Diencephalon (tissue), 1 donor: ENCODE results near the gene APELA. TPM values are rescaled to one million over a fixed set of nuclear protein-coding genes. Genes with fewer than 3 reads are reported as not detected.

Source experiments
- total RNA-seq: library from RNA; depleted of rRNA; stranded (reverse); fragments of >200 nt; gene quantifications from one replicate; pipeline ENCODE4 v1.2.3, GENCODE V29; 2014

The APELA gene, protein sequence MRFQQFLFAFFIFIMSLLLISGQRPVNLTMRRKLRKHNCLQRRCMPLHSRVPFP
- total RNA-seq = not detected

DNA sequence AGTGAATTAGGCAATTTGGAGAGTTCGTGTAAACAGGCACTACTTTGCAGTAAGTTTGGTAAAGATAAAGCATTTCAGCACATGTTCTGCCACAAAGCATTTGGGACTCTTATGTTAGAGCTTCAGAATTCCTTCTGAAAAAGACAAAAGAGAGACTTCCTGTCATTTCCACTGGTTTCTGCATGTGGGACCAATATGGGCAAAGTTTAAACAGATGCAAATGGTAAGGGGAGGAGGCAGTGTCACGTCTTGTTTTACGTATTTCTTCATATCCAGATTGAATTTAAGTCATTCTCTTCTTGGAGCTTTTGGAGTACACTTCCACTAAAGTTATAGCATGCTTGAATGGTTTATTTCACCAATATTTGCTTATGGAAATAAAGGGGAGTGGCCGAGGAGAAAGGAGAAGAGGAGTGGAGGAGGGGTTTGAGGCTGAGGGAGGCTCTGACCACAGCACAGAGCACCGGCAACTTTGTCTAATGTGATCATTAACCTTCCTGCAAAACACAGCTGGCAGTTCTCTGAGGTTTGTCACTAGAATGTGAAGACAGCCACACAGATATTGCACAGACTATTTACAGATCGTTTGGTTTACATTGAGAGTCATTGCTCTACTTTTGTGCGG is at the start of gene APELA:
APELA (plus strand) TSS at position 479 of the 625 bp plus-strand sequence. CDS start 154 bp downstream, outside the sequence.

Other genes with a start within 250 kb of the APELA start
- not detected for gene SMIM31, start 123.0 kb upstream of the APELA start, total RNA-seq
- 3.2 TPM for gene TRIM61, start 100.5 kb downstream of the APELA start, total RNA-seq
- gene TRIM60, start 154.8 kb downstream of the APELA start, total RNA-seq = not detected
- gene TRIM75, start 176.7 kb downstream of the APELA start, total RNA-seq = not detected
- 8.5 TPM for gene TMEM192, start 235.7 kb downstream of the APELA start, total RNA-seq